Mesenchymal stem cell (in vitro differentiated cells and primary cell): ENCODE results near the gene PLN.

Experiments used
- DNase-seq: peaks from one replicate; pipeline ENCODE4 v3.0.0-alpha.2; 2013
- H2AFZ ChIP-seq: one replicate; pipeline ENCODE4 v1.6.1; 2013; ENCODE audit warnings: low read depth, mild to moderate bottlenecking, control low read depth, inconsistent platforms, low read length, moderate library complexity
- H2AK5ac ChIP-seq: 2 replicates; pipeline ENCODE4 v1.6.1; 2013; ENCODE audit warnings: low read length, moderate library complexity, mild to moderate bottlenecking, inconsistent platforms; ENCODE audit not compliant: severe bottlenecking
- H2BK120ac ChIP-seq: one replicate; pipeline ENCODE4 v1.6.1; 2013; ENCODE audit warnings: low read depth, mild to moderate bottlenecking, inconsistent platforms, low read length, moderate library complexity
- H2BK12ac ChIP-seq, 2 experiments: one replicate each; pipeline ENCODE4 v1.6.1; 2013; ENCODE audit warnings: inconsistent platforms in 2 of 2, low read length in 2 of 2, mild to moderate bottlenecking in 2 of 2, moderate library complexity in 2 of 2, control low read depth in 1 of 2
- H2BK15ac ChIP-seq: one replicate; pipeline ENCODE4 v1.6.1; 2013; ENCODE audit warnings: mild to moderate bottlenecking, low read depth, inconsistent platforms; ENCODE audit not compliant: poor library complexity, severe bottlenecking
- H2BK5ac ChIP-seq: 2 replicates; pipeline ENCODE4 v1.6.1; 2013; ENCODE audit warnings: low read depth, mild to moderate bottlenecking, low read length, control low read depth, inconsistent platforms; ENCODE audit not compliant: poor library complexity, severe bottlenecking
- H3K14ac ChIP-seq, 2 experiments: one replicate each; pipeline ENCODE4 v1.6.1; 2013; ENCODE audit warnings: inconsistent platforms in 2 of 2, low read length in 2 of 2, control low read depth in 1 of 2, mild to moderate bottlenecking in 1 of 2, moderate library complexity in 1 of 2
- H3K18ac ChIP-seq, 2 experiments: one replicate each; pipeline ENCODE4 v1.6.1; 2013; ENCODE audit warnings: inconsistent platforms in 2 of 2, low read length in 2 of 2, control low read depth in 1 of 2, low read depth in 1 of 2, mild to moderate bottlenecking in 1 of 2
- H3K23ac ChIP-seq, 2 experiments: one replicate each; pipeline ENCODE4 v1.6.1; 2013; ENCODE audit warnings: inconsistent platforms in 2 of 2, low read length in 2 of 2, mild to moderate bottlenecking in 2 of 2, moderate library complexity in 2 of 2, control low read depth in 1 of 2
- H3K27ac ChIP-seq: 2 replicates; pipeline ENCODE4 v1.5.1; 2013; ENCODE audit warnings: mild to moderate bottlenecking, moderate library complexity, low read length, control low read depth, inconsistent platforms; ENCODE audit not compliant: poor library complexity, severe bottlenecking
- H3K27me3 ChIP-seq, 2 experiments: 2 replicates each; pipeline versions ENCODE4 v1.6.1 to v1.7.0; 2013; ENCODE audit warnings: low read length in 2 of 2, mild to moderate bottlenecking in 2 of 2, moderate library complexity in 2 of 2, control low read depth in 1 of 2, inconsistent platforms in 1 of 2; ENCODE audit not compliant: control insufficient read depth in 1 of 2, insufficient read depth in 1 of 2
- H3K36me3 ChIP-seq, 2 experiments: 2 replicates each; pipeline versions ENCODE4 v1.6.1 to v1.7.0; 2013; ENCODE audit warnings: low read length in 2 of 2, control low read depth in 1 of 2, inconsistent platforms in 1 of 2, low read depth in 1 of 2, mild to moderate bottlenecking in 1 of 2; ENCODE audit not compliant: insufficient read depth in 2 of 2, control insufficient read depth in 1 of 2
- H3K4ac ChIP-seq, 2 experiments: one replicate each; pipeline ENCODE4 v1.6.1; 2013; ENCODE audit warnings: inconsistent platforms in 2 of 2, low read length in 2 of 2, mild to moderate bottlenecking in 2 of 2, moderate library complexity in 2 of 2, control low read depth in 1 of 2, low read depth in 1 of 2
- H3K4me1 ChIP-seq: 2 replicates; pipeline ENCODE4 v1.6.1; 2013; ENCODE audit warnings: low read depth, low read length, control low read depth; ENCODE audit not compliant: control insufficient read depth, insufficient read depth
- H3K4me2 ChIP-seq: 2 replicates; pipeline ENCODE4 v1.6.1; 2013; ENCODE audit warnings: low read length, mild to moderate bottlenecking, inconsistent platforms; ENCODE audit not compliant: poor library complexity, severe bottlenecking
- H3K4me3 ChIP-seq, 2 experiments: 2 replicates each; pipeline versions ENCODE4 v1.5.1 to v1.7.0; 2013; ENCODE audit warnings: low read length in 2 of 2, mild to moderate bottlenecking in 2 of 2, control low read depth in 1 of 2, low read depth in 1 of 2; ENCODE audit not compliant: insufficient read depth in 1 of 2
- H3K79me1 ChIP-seq: replicated peaks from 2 replicates; pipeline ENCODE4 v1.6.1; 2013; ENCODE audit warnings: mild to moderate bottlenecking, control low read depth, low read length, inconsistent platforms; ENCODE audit not compliant: poor library complexity, severe bottlenecking
- H3K9ac ChIP-seq: 2 replicates; pipeline ENCODE4 v1.7.0; 2013; ENCODE audit warnings: mild to moderate bottlenecking, low read length, moderate library complexity
- H3K9me3 ChIP-seq: 2 replicates; pipeline ENCODE4 v1.7.0; 2013; ENCODE audit warnings: mild to moderate bottlenecking, low read length; ENCODE audit not compliant: control insufficient read depth
- H4K8ac ChIP-seq: one replicate; pipeline ENCODE4 v1.6.1; 2013; ENCODE audit warnings: inconsistent platforms, mild to moderate bottlenecking, low read length, moderate library complexity
- H4K91ac ChIP-seq: one replicate; pipeline ENCODE4 v1.6.1; 2013; ENCODE audit warnings: mild to moderate bottlenecking, low read length, inconsistent platforms
- WGBS: methylation state at CpG from one replicate; pipeline ENCODE4 v1.1.7; 2013; ENCODE audit warnings: mixed read lengths; 5-methylcytosine and 5-hydroxymethylcytosine counted together

The PLN gene

DNA sequence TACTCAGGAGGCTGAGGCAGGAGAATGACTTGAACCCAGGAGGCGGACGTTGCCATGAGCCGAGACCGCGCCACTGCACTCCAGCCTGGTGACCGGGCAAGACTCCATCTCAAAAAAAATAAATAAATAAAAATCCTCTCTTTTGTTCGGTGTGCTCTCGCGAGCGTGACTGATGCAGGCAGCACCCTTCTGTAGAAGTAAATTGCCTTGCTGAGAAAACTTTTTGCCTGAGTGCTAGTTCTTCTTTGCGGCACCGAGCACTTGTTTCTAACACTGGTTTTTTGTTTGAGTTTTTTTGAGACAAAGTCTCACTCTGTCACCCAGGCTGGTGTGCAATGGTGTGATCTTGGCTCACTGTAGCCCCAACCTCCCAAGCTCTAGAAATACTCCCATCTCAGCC lies 30.5 kb downstream of the PLN start:
- 98% methylated on average over 10 of the region's 12 CpGs for WGBS
- H3K36me3 ChIP-seq = peaks cover 9 to 17% of the 10 kb centered on the region in 2 experiments
- no peak overlapping the region for H3K4me2 ChIP-seq
- no peaks in the 10 kb centered on the region for H3K27me3 ChIP-seq
- H2AFZ ChIP-seq = no peak overlapping the region
- H2BK120ac ChIP-seq = no peak overlapping the region
- H3K79me1 ChIP-seq = peaks cover 61% of the 10 kb centered on the region
- H3K23ac ChIP-seq = no peak overlapping the region
- no peak overlapping the region for H2BK12ac ChIP-seq
- H3K9ac ChIP-seq = no peak overlapping the region
- H3K4ac ChIP-seq = no peak overlapping the region
- no peak overlapping the region for H2AK5ac ChIP-seq
- no peak overlapping the region for H2BK5ac ChIP-seq
- no peak overlapping the region for H3K18ac ChIP-seq
- H3K4me1 ChIP-seq = peaks cover 1% of the 10 kb centered on the region
- DNase-seq = no peak
- H3K4me3 ChIP-seq = no peak overlapping the region
- H3K27ac ChIP-seq = no peak overlapping the region
- no peak overlapping the region for H4K8ac ChIP-seq
- H4K91ac ChIP-seq = no peak overlapping the region
- no peak overlapping the region for H3K14ac ChIP-seq
- peaks cover 36% of the 10 kb centered on the region for H3K9me3 ChIP-seq
- no peak overlapping the region for H2BK15ac ChIP-seq

DNA sequence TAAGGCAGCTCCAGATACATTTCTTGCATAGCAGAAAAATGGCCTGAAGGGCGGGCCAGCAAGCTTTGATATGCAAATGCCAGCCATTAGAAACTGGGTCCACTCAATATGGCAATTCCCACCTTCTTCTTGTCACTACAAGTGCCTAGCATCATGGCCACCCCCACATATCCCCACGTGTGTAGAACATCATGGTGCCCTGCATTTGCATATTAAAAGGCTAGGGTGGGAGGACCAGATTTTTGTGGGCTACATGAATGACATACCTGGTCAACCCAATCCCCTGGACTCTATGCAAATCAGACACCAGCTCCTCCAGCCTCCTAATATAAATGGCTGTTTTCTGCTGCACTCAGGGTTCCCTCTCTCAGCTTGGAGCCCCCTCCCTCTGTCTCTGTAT lies 31.7 kb downstream of the PLN start:
- Histone ChIP-seq H2BK120ac (no peak overlapping the region), H3K4me3 (no peak overlapping the region), H3K14ac (no peak overlapping the region), H3K36me3 (peaks cover 1 to 6% of the 10 kb centered on the region in 2 experiments), H3K23ac (no peak overlapping the region), H3K18ac (no peak overlapping the region), H3K4me1 (peaks cover 1% of the 10 kb centered on the region), H4K91ac (no peak overlapping the region), H3K4me2 (no peak overlapping the region), H3K27me3 (no peaks in the 10 kb centered on the region), H3K27ac (no peak overlapping the region), H4K8ac (no peak overlapping the region), H3K9me3 (peaks cover 25% of the 10 kb centered on the region), H3K4ac (no peak overlapping the region), H3K9ac (no peak overlapping the region), H2BK12ac (no peak overlapping the region), H3K79me1 (peaks cover 61% of the 10 kb centered on the region), H2AFZ (no peak overlapping the region), H2AK5ac (no peak overlapping the region), H2BK15ac (no peak overlapping the region), H2BK5ac (no peak overlapping the region)
- WGBS = 71% methylated on average over 2 of the region's 2 CpGs
- DNase-seq = no peak

- Histone ChIP-seq H3K14ac (no peak overlapping the region), H3K4me3 (peak overlapping the region in 1 of 2 experiments; percentile 45), H3K27ac (no peak overlapping the region), H3K9ac (peak overlapping the region; percentile 69), H3K79me1 (peaks cover 58% of the 10 kb centered on the region), H3K36me3 (no peaks in the 10 kb centered on the region), H3K27me3 (no peaks in the 10 kb centered on the region), H3K18ac (no peak overlapping the region), H3K4me2 (no peak overlapping the region), H4K91ac (no peak overlapping the region), H2AK5ac (no peak overlapping the region), H3K4ac (peak overlapping the region in 1 of 2 experiments; percentile 37), H2AFZ (no peak overlapping the region), H2BK5ac (no peak overlapping the region), H4K8ac (no peak overlapping the region), H3K9me3 (peaks cover 16% of the 10 kb centered on the region), H2BK12ac (no peak overlapping the region), H3K4me1 (peaks cover 1% of the 10 kb centered on the region), H2BK15ac (no peak overlapping the region), H3K23ac (no peak overlapping the region), H2BK120ac (no peak overlapping the region)
- 59% methylated on average over 9 of the region's 10 CpGs for WGBS
- DNase-seq = peak; percentile 79
Measured at GRCh38 chr6:118580585-118581419, 32.7 kb downstream of the PLN start.

DNA sequence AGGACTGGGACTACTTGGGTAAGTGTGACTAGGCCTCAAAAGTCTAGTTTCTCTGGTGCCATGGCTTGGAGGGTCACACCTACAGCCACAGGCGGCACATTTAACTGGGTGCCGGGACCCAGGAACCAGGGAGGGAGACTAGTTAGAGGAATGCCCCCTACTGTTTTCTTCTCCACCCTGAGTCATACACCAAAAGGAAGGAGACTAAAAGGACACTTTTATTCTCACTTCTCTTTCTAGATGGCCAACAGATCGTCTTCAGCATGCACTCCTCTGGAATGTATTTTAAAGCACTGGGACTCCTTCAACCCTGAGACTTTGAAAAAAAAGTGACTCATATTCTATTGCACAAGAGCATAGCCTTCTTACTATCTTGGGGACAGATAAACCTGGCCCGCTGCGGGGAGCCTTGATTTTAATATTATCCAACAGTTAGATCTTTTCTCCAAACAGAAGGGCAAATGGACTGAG lies 33.4 kb downstream of the PLN start:
- H3K4me2 ChIP-seq = no peak overlapping the region
- no peak overlapping the region for H2AK5ac ChIP-seq
- H3K14ac ChIP-seq = no peak overlapping the region
- H3K9ac ChIP-seq = peak overlapping the region; percentile 69
- H3K4me1 ChIP-seq = peaks cover 3% of the 10 kb centered on the region
- peaks cover 53% of the 10 kb centered on the region for H3K79me1 ChIP-seq
- no peak overlapping the region for H2BK12ac ChIP-seq
- peak; percentile 86 for DNase-seq
- no peaks in the 10 kb centered on the region for H3K36me3 ChIP-seq
- peak overlapping the region in 1 of 2 experiments; percentile 14 for H3K4me3 ChIP-seq
- 62% methylated on average over 5 of the region's 5 CpGs for WGBS
- H3K18ac ChIP-seq = peak overlapping the region in 1 of 2 experiments; percentile 73
- no peak overlapping the region for H4K91ac ChIP-seq
- H2BK120ac ChIP-seq = no peak overlapping the region
- H3K9me3 ChIP-seq = peaks cover 16% of the 10 kb centered on the region
- H3K27me3 ChIP-seq = no peaks in the 10 kb centered on the region
- H2BK15ac ChIP-seq = no peak overlapping the region
- H3K27ac ChIP-seq = no peak overlapping the region
- H2BK5ac ChIP-seq = no peak overlapping the region
- H2AFZ ChIP-seq = no peak overlapping the region
- H3K23ac ChIP-seq = no peak overlapping the region
- H4K8ac ChIP-seq = no peak overlapping the region
- no peak overlapping the region for H3K4ac ChIP-seq
